ENCODE results near the gene SELE. TPM values are rescaled to one million over a fixed set of nuclear protein-coding genes. Genes with fewer than 3 reads are reported as not detected.

Gene SELE
- total and polyA plus RNA-seq, 9 of the 15 experiments (the other 6 are each of a cell fraction or from before 2014, with no cell fraction given): 0.08 TPM; not detected in 8

DNA sequence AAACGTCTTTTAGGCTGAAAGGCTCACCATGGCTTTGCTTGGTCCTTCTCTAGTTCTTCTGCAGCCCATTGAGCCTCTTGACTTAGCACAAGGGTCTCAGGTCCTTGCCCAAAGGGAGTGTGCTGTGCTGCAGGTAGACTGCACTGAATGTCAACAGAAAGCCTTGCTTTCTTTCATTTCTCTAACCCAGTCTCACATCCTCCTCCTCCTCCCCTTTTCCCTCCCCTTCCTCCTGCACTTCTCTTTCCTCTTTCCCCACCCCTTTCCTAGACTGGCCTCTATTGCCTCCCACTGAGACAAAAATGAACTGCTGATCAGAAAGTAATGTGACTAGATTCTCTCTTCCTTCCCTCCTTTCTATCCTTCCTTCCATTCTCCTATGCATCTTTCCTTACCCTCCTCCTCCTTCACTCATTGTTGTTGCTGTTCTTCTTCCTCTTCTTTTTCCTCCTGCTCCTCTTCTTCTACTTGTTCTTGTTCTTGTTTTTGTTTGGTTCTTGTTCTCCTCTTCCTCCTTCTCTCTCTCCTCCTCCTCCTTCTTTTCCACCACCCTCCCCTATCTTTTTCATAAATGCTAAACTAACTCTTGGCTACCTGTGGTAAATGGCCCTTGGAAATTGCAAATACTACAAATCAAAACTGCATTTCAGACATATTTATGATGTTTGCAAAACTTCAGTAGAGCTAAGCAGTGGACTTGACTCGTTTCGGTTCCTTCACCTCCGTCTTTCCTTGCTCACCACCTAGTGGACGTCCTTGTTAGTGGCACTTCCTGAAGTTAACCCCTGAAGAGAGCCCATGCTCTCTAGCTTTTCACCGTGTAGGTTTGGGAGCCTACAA is 22.2 kb downstream of the SELE start, which contains the start of gene SELL (continued):
- TF ChIP-seq, protein P1, sequence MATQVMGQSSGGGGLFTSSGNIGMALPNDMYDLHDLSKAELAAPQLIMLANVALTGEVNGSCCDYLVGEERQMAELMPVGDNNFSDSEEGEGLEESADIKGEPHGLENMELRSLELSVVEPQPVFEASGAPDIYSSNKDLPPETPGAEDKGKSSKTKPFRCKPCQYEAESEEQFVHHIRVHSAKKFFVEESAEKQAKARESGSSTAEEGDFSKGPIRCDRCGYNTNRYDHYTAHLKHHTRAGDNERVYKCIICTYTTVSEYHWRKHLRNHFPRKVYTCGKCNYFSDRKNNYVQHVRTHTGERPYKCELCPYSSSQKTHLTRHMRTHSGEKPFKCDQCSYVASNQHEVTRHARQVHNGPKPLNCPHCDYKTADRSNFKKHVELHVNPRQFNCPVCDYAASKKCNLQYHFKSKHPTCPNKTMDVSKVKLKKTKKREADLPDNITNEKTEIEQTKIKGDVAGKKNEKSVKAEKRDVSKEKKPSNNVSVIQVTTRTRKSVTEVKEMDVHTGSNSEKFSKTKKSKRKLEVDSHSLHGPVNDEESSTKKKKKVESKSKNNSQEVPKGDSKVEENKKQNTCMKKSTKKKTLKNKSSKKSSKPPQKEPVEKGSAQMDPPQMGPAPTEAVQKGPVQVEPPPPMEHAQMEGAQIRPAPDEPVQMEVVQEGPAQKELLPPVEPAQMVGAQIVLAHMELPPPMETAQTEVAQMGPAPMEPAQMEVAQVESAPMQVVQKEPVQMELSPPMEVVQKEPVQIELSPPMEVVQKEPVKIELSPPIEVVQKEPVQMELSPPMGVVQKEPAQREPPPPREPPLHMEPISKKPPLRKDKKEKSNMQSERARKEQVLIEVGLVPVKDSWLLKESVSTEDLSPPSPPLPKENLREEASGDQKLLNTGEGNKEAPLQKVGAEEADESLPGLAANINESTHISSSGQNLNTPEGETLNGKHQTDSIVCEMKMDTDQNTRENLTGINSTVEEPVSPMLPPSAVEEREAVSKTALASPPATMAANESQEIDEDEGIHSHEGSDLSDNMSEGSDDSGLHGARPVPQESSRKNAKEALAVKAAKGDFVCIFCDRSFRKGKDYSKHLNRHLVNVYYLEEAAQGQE (IDR thresholded peaks at IDR 0.05; ENCODE audit: borderline replicate concordance): peak; percentile 61; the same call in 1 of the 2 replicates
- TF ChIP-seq, protein P1 (CRISPR knock-in tag; IDR thresholded peaks at IDR 0.05; ENCODE audit: low read depth): no peak
- TF ChIP-seq TCF3 (CRISPR knock-in tag; IDR thresholded peaks at IDR 0.05): no peak
- TF ChIP-seq, protein P2, sequence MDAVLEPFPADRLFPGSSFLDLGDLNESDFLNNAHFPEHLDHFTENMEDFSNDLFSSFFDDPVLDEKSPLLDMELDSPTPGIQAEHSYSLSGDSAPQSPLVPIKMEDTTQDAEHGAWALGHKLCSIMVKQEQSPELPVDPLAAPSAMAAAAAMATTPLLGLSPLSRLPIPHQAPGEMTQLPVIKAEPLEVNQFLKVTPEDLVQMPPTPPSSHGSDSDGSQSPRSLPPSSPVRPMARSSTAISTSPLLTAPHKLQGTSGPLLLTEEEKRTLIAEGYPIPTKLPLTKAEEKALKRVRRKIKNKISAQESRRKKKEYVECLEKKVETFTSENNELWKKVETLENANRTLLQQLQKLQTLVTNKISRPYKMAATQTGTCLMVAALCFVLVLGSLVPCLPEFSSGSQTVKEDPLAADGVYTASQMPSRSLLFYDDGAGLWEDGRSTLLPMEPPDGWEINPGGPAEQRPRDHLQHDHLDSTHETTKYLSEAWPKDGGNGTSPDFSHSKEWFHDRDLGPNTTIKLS (IDR thresholded peaks at IDR 0.05; ENCODE audit: borderline replicate concordance, low read depth): no peak
- TF ChIP-seq, protein P3, sequence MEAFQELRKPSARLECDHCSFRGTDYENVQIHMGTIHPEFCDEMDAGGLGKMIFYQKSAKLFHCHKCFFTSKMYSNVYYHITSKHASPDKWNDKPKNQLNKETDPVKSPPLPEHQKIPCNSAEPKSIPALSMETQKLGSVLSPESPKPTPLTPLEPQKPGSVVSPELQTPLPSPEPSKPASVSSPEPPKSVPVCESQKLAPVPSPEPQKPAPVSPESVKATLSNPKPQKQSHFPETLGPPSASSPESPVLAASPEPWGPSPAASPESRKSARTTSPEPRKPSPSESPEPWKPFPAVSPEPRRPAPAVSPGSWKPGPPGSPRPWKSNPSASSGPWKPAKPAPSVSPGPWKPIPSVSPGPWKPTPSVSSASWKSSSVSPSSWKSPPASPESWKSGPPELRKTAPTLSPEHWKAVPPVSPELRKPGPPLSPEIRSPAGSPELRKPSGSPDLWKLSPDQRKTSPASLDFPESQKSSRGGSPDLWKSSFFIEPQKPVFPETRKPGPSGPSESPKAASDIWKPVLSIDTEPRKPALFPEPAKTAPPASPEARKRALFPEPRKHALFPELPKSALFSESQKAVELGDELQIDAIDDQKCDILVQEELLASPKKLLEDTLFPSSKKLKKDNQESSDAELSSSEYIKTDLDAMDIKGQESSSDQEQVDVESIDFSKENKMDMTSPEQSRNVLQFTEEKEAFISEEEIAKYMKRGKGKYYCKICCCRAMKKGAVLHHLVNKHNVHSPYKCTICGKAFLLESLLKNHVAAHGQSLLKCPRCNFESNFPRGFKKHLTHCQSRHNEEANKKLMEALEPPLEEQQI (IDR thresholded peaks at IDR 0.05): no peak
- TF ChIP-seq, protein P4, sequence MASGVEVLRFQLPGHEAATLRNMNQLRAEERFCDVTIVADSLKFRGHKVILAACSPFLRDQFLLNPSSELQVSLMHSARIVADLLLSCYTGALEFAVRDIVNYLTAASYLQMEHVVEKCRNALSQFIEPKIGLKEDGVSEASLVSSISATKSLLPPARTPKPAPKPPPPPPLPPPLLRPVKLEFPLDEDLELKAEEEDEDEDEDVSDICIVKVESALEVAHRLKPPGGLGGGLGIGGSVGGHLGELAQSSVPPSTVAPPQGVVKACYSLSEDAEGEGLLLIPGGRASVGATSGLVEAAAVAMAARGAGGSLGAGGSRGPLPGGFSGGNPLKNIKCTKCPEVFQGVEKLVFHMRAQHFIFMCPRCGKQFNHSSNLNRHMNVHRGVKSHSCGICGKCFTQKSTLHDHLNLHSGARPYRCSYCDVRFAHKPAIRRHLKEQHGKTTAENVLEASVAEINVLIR (CRISPR knock-in tag; IDR thresholded peaks at IDR 0.05): no peak
- TF ChIP-seq, protein P5, sequence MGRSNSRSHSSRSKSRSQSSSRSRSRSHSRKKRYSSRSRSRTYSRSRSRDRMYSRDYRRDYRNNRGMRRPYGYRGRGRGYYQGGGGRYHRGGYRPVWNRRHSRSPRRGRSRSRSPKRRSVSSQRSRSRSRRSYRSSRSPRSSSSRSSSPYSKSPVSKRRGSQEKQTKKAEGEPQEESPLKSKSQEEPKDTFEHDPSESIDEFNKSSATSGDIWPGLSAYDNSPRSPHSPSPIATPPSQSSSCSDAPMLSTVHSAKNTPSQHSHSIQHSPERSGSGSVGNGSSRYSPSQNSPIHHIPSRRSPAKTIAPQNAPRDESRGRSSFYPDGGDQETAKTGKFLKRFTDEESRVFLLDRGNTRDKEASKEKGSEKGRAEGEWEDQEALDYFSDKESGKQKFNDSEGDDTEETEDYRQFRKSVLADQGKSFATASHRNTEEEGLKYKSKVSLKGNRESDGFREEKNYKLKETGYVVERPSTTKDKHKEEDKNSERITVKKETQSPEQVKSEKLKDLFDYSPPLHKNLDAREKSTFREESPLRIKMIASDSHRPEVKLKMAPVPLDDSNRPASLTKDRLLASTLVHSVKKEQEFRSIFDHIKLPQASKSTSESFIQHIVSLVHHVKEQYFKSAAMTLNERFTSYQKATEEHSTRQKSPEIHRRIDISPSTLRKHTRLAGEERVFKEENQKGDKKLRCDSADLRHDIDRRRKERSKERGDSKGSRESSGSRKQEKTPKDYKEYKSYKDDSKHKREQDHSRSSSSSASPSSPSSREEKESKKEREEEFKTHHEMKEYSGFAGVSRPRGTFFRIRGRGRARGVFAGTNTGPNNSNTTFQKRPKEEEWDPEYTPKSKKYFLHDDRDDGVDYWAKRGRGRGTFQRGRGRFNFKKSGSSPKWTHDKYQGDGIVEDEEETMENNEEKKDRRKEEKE (IDR thresholded peaks at IDR 0.05; ENCODE audit: borderline replicate concordance in 1 of 2, control insufficient read depth in 1 of 2, low read depth in 2 of 2, low read length in 1 of 2): no peak
- no peak for TF ChIP-seq ZNF41 (CRISPR knock-in tag; conservative IDR thresholded peaks at IDR 0.05)
- no peak for TF ChIP-seq ZSCAN32 (CRISPR knock-in tag; IDR thresholded peaks at IDR 0.05)

All from K562 (cell line).